HG02981 (cell line): ENCODE data around the gene CKS1B.
"Not testable (repeated sequence)": the region's sequence is repeated elsewhere in the genome, so short reads cannot be mapped to it uniquely, and the experiment has no call there.

Experiments
- ATAC-seq: cut with Tn5 transposase; IDR thresholded peaks from one replicate; pipeline ENCODE4 v1.9.1; 2021; ENCODE audit warnings: mild to moderate bottlenecking, moderate library complexity; ENCODE audit not compliant: unreplicated experiment

CKS1B gene

DNA sequence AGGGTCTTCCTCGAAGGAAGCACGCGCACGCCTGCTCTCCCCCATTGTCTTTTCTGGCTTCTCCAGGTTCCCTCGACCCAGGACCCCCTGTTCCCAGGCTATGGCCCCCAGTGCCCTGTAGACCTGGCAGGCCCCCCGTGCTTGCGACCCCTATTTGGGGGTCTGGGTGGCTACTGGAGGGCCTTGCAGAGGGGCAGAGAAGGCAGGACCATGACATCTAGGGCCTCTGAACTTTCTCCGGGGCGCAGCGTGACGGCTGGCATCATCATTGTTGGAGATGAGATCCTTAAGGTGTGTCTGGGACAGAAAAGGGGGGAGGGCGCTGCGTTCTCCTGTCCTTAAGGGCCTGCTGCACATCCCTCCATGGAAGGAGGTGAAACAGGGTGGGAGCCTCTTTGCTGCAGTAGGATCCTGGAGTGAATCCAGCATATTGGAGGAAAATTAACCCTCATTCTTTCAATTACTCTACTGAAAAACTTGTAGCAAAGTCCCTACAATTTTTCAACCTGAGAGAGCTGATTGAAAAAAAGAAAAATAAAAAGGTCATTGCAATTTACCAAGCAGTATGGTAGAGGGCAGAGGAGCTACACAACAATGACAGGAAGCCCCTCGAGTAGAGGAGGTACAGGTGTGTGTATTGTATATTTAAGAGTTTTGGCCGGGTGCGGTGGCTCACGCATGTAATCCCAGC, 9.4 kb downstream of the CKS1B start:
- no peak for ATAC-seq

GRCh38 chr1:154986736-154987135, 12.3 kb downstream of the CKS1B start:
- not testable (repeated sequence) for ATAC-seq

GRCh38 chr1:154987326-154987725, 12.8 kb downstream of the CKS1B start:
- ATAC-seq = no peak

- no peak for ATAC-seq
Observed at GRCh38 chr1:154988058-154988954, 13.8 kb downstream of the CKS1B start.

GRCh38 chr1:154989195-154989860, 14.8 kb downstream of the CKS1B start:
- ATAC-seq = no peak

- ATAC-seq = no peak
Observed at GRCh38 chr1:154990276-154990675, 15.8 kb downstream of the CKS1B start.

DNA sequence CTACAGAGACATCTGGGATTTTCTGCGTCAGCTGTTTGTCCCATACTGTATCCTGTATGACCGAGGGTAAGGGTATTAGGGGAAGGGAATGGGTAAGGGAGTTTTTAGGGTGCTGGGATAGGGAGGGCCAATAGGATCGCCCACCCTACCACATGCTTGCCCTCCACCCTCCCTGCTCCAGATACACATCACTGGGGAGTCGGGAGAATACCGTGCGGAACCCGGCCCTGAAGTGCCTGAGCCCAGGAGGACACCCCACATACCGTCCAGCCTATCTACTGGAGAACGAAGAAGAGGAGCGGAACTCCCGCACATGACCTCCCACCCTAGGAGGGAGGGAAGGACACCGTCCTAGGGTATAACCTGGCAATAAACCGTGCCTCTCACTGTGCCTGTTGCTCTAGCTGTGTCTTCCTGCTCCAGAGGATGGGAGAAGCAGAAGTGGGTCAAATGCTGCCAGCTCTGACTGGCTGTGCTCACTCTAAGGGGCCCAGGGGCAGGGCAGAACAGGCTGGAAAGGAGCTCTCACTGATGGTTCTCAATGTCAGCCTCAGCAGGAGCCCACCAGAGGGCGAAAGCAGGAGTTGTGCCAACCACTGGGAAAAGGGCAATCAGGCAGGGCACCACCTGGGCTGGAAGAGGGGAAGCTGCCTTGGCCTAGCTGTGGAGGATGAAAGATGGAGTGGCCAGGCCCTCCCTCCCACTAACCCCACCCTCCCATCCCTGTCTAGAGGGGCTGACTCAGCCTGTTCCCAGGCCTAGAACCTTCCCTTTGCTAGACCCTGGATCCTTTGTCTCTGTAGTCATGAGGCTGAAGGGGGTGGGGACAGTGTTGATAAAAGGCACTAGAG, 18.5 kb downstream of the CKS1B start:
- no peak for ATAC-seq

- no peak for ATAC-seq
Observed at GRCh38 chr1:154993572-154994268, 19.2 kb downstream of the CKS1B start, which contains the start of gene LENEP. Gene LENEP (plus strand): TSS chr1:154993586. CDS start chr1:154993608, 22 bp downstream.

DNA sequence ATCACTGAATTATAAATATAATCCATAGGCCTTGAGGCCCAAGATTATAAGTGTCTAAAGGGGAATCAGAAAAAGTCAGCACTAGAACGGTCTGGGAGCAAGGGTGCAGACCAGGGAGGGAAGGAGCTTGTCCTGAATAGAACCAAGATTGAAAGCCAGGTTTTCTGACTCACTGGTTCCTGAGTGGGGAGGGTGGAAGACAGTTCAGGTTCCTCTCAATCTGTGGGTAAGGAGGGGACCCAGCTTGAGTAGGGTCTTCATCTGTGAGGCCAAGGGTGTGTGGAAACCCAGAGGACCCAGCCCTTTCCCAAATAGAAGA, 19.7 kb downstream of the CKS1B start:
- ATAC-seq = no peak

- no peak for ATAC-seq
Observed at GRCh38 chr1:154994591-154994990, 20.1 kb downstream of the CKS1B start.

- ATAC-seq = not testable (repeated sequence)
Observed at GRCh38 chr1:154995301-154995983, 21.0 kb downstream of the CKS1B start.

DNA sequence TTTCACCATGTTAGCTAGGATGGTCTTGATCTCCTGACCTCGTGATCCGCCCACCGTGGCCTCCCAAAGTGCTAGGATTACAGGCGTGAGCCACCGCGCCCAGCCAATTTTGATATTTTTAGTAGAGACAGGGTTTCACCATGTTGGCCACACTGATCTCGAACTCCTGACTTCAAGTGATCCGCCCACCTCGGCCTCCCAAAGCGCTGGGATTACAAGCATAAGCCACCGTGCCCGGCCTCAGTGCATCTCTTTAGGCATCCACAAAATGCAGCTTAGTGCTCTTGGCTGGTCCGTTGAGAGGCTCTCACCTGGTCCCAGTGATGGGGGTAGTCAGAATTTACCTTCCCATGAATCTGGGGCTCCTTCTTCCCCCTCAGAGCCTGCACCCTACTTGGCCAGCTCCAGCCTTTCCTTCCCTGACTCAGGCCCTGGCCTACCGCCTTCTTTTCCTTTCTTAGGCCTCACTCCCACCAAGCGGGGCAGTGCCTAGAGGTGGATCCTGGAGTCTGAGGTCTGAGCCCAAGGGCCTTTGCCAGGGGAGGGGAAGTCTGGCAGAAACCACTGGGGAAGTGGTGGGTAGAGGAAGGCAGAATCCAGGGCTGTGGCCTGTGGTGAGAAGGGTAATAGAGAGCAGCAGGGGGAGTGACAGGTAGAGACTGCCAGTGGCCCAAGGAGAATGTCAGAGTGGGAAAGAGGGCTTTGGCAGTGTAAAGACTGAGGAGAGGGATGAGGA, 22.7 kb downstream of the CKS1B start:
- no peak for ATAC-seq

DNA sequence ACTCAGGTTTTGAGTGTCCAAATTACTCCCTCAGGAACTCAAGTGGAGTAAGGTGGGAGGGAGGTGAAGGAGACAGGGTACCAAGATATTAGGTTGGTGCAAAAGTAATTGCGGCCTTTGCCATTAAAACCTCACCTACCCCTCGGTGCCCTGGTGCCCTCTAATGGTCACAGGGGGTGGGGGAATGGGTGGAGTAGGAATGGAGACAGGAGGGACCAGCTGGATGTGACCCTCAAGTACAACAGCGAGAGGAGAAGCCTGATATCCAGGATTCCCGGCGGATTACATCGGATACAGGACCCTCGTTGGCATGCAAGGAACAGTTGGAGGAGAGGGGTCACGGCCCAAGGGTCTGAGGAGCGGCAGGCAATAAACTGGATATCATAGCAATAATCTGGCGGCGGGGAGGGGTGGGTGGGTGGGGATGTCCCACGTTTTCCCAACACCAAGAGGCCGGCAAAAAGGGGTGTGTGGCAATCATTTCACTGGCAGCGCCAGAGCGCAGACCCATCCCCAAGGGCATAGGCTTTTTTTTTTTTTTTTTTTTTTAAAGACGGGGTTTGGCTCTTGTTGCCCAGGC, 23.8 kb downstream of the CKS1B start:
- ATAC-seq = no peak

DNA sequence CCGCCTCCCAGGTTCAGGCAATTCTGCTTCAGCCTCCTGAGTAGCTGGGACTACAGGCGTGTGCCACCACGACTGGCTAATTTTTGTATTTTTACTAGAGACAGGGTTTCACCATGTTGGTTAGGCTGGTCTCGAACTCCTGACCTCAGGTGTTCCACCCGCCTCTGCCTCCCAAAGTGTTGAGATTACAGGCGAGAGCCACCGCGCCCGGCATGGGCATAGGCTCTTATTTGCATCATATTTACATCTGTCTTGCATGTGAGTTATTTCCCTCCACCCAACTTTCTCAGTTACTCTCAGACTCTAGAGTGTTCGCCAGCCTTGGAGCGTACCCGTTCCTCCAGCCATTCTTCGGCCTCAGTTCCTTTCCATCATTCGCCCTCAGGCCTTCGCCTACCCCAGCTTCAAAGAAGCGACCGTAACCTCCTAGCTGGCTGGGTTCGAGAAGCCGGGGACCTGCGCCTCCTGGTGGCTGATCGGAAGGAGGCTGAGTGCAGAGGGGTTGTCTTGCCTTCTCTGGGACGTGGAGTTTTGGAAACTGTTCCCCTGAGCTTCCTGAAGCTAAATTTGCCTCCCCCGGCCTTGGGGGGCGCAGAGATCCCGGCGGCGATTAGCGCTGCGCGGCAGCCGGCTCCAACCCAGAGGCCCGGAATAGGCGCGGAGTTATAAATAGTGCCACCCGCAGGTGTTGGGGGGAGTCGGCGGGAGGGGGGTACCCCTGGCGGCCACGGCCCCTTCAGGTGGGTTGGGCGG, 24.5 kb downstream of the CKS1B start:
- ATAC-seq = no peak

DNA sequence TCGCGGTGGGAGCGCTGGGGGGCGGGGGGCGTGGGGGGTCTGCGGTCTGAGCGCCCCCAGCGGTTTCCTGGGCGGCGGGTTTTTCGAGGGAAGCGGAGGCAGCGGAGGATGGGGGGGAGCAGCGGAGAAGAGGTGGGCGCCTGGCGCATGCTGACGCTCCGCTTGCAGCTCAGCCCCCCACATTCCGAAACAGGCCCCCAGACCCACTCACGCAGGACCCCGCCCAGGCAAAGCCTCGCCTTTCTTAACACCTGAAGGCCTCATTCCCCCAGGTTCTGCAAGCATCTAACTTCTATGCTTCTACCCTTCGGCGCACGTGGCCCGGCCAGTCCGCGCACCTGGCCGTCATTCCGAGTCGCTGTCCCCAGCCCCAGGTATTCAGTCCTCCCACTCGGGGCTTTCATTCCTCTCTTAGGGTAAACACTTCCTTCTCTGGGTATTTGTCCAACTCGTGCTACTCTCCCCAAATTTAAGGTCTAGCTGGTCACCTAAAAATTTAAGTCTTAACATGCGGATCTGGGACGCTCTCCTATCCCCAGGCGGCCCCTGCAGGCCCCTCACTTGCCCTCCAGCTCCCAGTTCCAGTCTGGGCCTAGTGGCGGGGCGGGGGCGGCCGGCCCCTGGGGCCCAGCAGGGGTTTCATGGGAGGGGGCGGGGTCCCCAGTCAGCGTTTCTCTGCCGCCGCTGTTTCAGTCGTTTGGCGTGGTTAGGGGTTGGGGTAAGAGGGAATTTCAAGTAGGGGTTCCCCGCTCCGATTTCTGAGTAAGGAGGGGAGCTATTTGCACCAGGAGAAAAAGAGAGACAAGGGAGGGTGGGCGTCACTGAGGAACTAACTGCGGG, 25.3 kb downstream of the CKS1B start:
- no peak for ATAC-seq

DNA sequence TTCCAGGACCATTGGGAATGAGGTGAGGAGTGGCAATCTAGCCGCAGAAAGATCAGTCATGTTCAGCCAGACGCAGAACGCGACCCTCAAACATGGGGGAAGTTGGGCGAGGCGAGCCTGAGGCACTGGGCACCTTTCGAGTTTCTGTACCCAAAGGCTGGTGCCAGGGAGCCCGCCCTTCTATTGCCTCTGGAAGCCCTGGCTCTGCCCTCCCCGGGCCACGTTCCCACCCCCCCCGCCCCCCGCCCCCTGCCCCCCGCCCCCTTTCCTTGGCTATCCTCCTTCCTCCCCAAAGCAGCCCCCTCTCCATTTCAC, 25.9 kb downstream of the CKS1B start:
- ATAC-seq = no peak
